HG02885 (cell line): ENCODE measurements around the gene FLNC.

Experiments used
- ATAC-seq: cut with Tn5 transposase; IDR thresholded peaks from one replicate; pipeline ENCODE4 v1.9.1; 2021; ENCODE audit warnings: mild to moderate bottlenecking; ENCODE audit not compliant: unreplicated experiment, poor library complexity

FLNC gene

DNA sequence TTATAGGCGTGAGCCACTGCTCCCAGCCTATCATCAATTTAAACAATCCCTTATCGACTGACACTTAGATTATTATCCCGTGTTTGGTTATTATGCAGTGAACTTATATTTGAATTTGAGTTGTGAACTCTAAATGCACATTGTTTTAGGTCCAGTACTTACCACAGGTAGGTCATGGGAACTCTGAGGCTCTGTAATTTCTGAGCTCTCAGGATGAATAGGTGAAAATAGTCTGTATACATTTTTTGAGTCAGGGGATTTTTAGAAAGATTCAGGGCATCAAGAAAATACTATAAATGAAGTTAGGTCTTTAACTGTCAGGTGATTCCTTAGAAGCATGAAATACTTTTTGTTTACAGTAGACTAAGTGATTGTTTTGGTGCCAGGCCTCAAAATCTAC is 29.6 kb upstream of the FLNC start:
- no peak for ATAC-seq

DNA sequence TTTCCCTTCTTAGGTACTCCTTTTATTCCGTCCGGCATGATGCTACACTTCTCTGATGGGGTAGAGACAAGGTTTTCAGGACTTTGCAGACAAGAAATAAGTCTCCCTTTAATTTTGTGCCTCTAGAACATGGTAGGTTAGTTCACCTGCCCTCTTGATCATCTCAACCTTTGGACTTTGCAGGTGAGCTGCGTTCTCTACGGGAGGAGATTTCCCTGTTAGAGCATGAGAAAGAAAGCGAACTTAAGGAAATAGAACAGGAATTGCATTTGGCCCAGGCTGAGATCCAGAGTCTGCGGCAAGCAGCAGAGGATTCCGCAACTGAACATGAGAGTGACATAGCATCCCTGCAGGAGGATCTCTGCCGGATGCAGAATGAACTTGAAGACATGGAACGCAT is 29.2 kb upstream of the FLNC start:
- ATAC-seq = no peak

DNA sequence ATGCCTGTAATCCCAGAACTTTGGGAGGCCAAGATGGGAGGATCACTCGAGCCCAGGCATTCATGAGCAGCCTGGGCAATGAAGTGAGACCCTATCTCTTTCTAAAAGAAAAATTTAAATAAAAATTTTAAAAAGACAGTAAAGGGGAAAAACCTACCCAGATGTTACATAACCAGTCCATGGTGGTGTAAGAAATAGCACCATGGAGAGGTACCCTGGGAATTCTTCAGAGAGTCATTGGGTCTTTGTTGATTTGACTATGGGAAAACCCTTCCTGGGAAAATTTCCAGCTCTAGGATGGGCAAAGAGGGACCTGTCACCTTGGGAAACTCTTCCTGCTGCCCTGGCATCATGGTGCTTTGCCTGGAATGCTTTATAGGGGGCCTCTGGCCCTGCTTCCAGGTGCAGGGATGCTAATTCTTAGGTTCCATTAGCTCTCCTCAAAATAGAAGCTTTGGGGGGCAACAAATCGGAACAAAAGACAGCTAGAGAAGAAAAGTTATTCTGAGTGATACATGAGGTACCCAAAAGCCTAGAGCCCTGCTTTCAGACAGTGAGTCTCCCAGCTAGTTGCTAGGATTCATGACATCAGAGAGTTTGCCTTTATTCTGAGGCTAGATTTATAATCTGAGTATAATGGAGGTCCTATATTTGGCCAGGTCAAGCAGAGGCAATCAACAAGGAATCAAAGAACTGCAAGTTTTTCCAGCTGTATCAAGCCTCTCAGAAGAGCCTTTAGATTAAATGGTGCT is 28.4 kb upstream of the FLNC start:
- no peak for ATAC-seq

DNA sequence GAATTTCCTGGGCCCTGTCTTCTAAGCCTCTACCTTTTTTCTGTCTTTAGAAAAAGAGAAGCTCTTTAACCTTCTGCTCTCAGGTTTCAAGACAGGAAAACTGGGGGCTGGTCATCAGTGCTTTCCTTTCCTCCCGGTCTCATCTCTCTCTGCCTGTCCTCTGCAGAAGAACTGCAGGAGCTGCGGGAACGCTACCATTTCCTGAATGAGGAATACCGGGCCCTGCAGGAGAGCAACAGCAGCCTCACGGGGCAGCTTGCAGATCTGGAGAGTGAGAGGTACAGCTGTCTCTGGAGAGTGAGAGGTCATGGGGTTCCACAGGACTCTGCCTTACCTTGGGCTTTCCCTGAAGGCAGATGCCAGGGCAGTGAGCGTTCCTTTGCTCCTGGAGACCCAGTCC is 25.7 kb upstream of the FLNC start:
- no peak for ATAC-seq

DNA sequence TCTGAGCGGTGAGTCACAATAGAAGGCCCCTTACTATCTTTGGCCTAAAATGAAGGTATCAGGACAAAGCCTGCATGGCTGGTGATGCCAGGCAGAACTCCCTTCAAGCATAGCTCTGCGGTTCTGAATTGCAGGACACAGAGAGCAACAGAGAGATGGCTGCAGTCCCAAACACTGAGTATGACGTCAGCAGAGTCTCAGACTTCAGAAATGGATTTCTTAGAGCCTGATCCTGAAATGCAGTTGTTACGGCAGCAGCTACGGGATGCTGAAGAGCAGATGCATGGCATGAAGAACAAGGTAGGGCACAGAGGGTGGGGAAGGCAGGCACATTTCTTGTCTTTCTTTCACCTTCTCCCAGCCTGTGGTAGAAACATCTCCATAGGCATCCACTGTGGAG is 25.0 kb upstream of the FLNC start:
- no peak for ATAC-seq

DNA sequence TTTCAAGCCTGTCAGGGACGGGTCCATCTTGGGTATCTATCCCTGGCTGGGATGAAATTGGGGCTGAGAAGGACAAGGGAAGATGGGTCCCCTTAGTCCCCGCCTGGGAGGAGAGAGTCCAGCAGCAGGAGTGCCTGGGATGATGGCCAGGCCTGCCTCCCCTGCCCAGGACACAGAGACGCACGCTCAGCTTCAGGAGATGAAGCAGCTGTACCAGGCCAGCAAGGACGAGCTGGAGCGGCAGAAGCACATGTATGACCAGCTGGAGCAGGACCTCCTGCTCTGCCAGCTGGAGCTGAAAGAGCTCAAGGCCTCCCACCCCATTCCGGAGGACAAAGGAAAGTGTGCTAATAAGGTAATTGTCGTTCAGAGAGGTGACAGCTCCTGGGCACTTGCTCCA is 23.0 kb upstream of the FLNC start:
- ATAC-seq = no peak

DNA sequence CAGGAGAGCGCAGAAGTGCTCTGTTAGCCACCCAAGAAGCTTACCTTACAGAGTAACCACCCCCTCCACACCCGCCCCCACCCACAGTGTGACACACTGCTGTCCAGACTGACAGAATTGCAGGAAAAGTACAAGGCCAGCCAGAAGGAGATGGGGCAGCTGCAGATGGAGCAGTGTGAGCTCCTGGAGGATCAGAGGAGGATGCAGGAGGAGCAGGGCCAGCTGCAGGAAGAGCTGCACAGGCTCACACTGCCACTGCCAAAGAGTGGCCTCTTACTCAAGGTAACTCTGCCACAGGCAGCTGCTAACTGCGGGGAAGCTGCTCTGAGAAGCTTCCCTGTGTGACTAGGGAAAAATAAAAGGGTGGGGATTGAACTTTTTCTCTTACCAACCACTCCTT is 20.8 kb upstream of the FLNC start:
- no peak for ATAC-seq

DNA sequence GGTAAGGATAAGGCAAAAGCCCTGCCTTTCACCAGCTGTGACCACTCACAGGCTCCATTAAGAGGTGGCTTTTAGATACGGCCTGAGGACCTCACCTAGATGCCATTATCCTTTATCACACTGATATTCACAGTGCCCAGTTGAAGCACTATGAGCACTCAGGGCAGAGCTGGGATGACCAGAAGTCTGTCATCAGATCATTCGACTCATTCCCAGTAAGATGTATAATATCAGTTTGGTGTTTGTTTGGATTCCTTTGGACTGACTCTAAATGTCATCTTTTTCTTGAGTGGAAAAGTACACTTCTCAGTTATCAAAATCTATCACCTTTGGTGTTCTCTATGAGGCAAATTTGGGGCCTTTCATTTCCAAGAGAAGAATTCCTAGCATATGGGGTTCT is 19.7 kb upstream of the FLNC start:
- ATAC-seq = no peak

DNA sequence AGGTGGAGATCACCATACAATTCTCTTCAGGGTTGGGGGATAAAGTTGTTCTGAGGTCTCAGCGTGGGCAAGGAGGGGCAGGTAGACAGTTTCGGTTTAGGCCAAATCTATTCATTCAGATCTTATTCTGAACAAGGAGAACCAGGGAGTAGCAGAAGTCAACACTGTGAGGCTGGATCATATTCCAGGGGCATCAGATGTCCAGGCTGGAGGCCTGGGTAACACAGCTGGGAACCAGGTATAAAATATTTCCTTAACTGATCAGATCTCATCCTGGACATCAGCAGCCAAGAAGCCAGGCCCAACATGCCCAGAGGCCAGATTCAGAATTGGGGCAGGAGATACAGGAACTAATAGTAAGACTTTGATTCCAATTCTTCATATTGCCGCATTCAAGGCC is 19.2 kb upstream of the FLNC start:
- no peak for ATAC-seq

DNA sequence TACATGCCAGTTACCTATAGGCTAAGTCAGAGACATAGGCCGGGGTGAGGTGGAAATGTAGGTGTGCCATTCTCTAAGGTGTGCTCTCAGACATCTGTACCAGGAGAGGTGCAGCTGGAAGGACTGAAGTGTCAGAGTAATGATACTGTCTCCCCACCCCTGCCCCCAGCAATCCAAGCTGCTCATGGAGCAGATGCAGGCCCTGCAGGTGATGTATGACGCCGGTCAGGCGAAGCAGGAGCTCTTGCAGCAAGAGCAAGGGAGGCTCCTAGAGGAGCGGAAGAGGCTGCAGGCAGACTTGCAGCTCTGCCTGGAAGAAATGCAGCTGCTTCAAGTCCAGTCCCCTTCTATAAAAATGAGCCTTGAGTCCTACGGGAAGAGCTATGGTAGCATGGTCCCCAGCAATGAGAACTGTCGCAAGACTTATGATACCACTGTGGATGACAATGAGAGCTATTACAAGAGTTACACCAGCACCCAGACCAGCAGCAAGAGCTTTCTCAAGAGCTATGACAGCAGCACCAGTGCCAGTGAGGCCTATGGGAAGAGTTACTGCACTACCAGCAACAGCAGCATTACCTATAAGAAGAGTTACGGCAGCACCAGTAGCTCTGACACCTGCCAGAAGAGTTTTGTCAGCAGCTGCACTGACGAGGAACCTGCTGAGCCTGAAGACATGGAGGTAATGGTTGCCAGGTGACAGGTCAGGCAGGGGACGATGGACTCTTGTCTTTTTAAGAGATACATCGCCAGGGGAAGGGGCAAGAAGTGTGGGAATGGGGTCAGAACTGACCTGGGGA is 18.4 kb upstream of the FLNC start:
- ATAC-seq = no peak

DNA sequence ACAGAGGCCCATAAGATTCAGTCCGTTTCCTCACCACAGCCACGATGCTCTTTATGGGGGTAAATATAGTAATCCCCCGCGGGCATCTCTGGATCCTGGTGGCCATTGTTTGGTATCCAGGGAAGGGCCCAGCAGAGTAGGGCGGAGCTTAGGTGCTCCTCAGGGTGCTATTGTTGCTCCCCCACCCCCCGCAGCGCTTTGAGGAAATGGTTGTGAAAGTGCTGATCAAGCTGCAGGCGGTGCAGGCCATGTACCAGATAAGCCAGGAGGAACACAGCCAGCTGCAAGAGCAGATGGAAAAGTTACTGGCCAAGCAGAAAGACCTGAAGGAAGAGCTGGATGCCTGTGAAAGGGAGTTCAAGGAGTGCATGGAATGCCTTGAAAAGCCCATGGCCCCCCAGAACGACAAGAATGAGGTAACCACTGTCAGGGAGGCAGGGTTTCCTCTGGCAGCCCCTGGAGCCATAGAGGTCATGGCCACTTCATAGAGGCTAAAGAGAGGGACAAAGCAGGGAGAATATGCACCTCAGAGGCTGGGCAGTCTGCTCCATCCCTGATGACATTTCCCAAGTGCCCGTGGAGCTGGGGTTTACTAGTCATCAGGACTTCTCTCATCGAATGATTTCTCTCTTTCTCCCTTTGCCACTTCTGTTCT is 17.6 kb upstream of the FLNC start:
- ATAC-seq = no peak

DNA sequence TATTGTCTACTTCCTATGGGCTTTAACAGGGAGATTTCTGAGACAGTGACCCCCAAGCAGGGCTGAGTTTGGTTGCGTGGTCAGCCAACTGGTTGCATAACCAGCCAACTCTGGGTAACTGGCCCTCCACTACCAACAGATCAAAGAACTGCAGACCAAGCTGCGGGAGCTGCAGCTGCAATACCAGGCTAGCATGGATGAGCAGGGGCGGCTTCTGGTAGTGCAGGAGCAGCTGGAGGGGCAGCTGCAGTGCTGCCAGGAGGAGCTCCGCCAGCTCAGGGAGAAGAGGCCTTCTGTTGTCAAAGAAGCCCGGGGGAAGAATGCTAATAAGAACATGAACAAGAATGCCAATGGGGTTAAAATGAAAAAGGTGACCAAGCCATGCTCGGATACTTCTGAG is 15.7 kb upstream of the FLNC start:
- no peak for ATAC-seq

DNA sequence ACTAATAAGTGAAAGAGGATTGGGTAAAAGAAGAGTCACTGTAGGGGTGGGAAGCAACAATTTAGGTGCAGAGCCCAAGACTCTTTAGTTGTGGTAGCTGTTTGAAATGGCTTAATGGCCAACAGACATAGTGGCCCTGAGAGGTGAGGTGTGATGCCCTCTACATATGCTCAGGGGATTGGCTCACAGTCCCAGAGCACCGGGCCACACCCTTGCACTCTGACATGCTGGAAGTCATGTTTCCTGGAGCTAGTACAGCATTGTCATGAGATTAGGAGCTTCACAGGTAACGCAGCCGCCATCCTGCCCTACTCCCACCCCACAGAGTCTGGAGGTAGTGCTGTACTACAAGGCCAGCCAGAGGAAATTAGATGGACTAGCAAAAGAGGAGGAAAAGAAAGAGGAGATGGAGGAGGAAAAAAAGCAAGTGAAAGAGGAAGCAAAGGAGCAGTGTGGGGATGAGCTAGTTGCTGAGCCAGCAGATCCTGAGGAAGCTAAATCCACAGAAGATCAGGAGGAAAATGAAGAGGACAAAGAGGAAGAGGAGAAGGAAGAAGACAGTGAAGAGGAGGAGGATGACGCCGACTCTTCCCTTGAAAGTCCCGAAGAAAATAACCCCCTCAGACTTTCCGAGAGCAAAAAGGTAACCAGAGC is 14.8 kb upstream of the FLNC start:
- no peak for ATAC-seq

DNA sequence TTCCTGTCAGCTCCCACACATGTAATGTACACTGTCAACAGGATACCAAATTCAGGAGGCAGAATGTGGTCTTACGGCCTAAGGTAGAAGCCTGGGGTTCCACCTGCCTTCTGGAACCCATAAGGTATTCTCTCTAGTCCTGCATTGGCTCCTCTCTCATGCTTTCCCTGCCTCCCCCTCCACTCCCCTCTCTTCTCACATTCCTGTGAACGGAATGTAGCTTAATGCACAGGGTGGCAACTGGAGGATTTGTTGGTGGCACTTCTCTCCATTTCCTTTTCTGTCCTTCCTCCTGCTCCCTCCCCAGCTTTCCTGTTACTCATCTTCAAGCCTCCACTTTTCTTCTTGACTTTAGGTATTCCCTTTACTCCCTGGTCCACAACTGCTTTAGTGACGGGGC is 11.5 kb upstream of the FLNC start:
- ATAC-seq = no peak

DNA sequence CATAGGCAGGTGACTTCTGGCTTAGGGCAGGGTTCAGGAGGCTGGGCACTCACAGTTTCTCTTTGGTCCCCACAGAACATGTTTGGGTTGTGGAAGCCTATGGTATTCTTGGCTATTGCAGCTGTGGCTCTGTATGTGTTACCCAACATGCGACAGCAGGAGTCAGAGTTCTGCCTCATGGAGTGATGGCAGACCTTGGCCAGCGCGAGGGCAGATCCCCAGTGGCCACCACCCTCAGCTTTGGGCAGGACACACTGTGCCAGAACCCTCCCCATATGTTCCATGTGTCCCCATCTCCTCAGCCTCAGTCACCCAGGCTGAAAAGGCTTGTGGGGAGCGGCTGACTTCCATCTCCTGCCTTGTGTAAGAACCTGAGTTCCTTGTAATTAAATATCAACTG is 8.5 kb upstream of the FLNC start:
- no peak for ATAC-seq

DNA sequence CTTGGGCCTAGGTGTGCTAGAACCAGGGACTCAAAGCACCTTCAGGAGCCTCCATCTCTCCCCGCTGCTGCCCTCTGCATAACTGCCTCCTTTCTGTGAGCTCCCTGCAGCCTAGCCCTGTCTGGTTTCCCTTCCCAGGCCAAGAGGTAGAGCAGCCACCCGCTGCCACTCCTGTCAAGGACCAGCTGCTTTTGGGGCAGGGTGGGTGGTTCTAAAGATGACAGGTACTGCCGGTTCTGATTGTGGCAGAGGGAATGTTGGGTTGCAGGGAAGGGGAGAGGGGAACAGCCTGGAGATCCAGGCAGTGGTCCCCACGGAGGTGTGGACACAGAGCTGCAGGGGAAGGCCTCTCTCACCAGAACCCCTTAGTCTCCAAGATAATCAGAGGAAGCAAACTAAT is 3.7 kb upstream of the FLNC start:
- ATAC-seq = no peak

DNA sequence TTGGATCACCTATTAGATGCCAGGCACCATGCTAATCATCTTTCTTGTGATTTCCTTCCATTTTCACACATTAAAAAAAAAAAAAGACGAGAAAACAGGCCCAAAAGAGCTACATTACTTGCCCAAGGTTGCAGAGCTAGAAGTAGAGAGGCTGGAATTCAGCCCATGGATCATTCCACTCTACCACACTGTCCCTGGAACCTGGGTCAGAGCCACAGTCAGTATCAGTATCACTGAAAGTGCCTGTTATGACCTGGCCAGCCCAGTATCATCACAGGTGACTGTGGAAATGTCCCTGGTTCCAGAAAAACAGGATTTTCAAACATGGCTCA is 3.3 kb upstream of the FLNC start:
- ATAC-seq = no peak

DNA sequence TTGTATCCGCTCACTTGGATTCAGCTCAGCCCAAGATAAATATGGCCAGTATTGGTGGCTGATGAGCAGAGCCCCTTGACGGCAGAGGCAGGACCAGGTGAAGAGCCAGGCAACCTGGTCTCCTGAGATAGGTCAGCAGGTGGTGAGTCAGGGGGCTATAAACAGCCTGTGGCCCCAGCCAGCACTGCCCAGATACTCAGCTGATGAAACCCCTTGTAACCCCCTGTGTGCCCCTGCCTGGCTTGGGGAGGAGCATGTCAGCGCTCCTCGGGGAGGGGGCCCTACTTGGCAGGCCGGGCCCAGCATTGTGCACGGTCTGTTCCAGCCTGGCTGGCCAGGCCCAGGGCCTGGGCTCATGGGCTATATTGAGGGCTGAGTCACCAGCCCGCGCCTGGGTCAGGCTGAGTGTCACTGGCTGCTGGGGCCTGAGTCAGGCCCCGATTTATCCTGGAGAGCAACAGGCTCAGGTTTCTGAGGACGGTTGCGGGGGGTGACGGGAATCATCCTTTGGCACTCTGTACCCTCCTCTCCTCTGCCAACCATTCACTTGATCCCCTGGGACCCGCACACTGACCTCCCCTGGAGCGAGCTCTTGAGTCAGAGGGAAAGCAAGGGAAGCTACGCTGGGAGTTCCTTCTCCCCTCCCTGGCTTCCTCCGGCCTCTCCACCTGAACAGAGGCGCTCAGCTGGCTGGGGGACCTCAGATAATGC is 2.8 kb upstream of the FLNC start:
- ATAC-seq = no peak

DNA sequence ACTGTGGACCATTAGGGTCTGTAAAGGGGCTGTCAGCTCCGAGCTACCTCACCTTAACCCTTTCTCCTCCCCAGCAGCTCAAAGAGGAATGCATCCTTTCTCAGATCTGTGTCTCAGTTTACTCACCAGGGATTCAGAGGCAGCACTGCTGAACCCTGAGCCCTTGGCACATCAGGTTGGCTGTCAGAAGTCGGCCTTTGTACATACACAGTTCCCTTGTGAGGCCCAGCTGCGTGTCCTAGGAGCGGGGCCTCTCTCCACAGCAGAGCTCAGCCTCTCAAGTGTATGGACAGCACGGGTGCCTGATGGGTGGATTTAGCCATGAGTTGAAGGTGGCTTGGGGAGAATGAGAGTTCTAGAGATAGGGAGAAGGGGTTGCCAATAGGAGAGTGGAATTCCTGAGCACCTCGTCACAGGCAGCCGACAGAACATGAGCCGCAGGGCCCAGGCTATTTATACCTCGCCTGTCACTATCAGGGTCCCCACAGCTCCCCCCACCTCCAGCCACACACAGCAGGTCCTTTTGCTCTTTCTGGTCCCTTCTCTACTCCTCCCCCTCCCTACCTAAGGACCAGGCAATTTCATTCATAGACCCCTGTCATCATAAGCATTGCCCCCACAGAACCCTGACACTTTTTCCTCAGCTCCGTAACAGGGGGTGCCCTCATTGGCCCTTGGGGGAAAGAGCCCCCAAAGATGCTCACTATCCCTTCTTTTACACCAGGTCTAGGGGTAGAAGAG is 2.1 kb upstream of the FLNC start:
- no peak for ATAC-seq
